Tibial nerve (tissue), 3 donors: ENCODE measurements around the gene TM4SF1.

ENCODE experiments used
- POLR2A ChIP-seq, 2 donors: fragments of 450-650 bp; IDR thresholded peaks; one replicate each; pipeline ENCODE4 v1.6.1; 2017; ENCODE audit warnings: antibody characterized with exemption in 2 of 2, mild to moderate bottlenecking in 2 of 2, moderate library complexity in 2 of 2
- TF ChIP-seq, protein P1 (sequence below), 5 experiments: fragments of 200-600 bp in 3 of 5; fragments of 450-650 bp in 2 of 5; sonication (generic) in 3 of 5; IDR thresholded peaks; one replicate each; pipeline ENCODE4 v1.5.1; 2016 to 2019; ENCODE audit warnings: antibody characterized with exemption in 5 of 5, mild to moderate bottlenecking in 3 of 5, moderate library complexity in 2 of 5

DNA sequence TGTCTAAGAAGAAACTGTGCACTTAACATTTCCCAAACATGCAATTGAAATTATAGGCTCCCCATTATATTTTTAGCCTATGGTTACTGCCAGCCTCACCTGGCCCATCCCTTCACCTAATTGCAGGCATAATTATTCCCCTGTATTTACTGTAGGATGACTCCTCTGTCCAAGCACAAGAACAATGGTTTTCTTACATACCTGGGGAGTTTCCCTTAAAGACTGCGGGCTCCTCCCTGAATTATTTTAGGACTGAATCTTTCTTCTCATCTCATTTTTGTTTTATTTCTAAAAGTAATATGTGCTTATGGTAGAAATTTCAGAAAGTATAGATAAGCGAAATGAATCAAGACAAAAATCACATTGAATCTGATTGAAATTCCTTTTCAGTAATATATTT lies 11.4 kb downstream of the TM4SF1 start:
- TF ChIP-seq POLR2A (IDR thresholded peaks at IDR 0.05) = no peak
- TF ChIP-seq, protein P1, sequence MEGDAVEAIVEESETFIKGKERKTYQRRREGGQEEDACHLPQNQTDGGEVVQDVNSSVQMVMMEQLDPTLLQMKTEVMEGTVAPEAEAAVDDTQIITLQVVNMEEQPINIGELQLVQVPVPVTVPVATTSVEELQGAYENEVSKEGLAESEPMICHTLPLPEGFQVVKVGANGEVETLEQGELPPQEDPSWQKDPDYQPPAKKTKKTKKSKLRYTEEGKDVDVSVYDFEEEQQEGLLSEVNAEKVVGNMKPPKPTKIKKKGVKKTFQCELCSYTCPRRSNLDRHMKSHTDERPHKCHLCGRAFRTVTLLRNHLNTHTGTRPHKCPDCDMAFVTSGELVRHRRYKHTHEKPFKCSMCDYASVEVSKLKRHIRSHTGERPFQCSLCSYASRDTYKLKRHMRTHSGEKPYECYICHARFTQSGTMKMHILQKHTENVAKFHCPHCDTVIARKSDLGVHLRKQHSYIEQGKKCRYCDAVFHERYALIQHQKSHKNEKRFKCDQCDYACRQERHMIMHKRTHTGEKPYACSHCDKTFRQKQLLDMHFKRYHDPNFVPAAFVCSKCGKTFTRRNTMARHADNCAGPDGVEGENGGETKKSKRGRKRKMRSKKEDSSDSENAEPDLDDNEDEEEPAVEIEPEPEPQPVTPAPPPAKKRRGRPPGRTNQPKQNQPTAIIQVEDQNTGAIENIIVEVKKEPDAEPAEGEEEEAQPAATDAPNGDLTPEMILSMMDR (IDR thresholded peaks at IDR 0.05) = no peak
